ENCODE measurements around the gene FAM13A.
A peak's percentile ranks its signal among the peaks of the same experiment; 100 is the strongest.
"Not testable (repeated sequence)": the region's sequence is repeated elsewhere in the genome, so short reads cannot be mapped to it uniquely, and the experiment has no call there.

FAM13A gene

DNA sequence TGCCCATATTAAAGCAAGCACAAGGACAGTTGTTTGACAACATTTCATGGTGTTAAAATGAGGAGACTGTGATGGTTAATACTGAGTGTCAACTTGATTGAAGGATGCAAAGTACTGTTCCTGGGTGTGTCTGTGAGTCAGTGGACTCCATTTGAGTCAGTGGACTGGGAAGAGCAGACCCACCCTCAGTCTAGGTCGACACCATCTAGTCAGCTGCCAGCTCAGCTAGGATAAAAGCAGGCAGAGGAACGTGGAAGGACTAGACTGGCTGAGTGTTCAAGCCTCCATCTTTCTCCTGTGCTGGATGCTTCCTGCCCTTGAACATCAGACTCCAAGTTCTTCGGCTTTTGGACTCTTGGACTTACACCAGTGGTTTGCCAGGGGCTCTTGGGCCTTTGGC, 203.4 kb downstream of the FAM13A start:
- not testable (repeated sequence) for DNase-seq (ENCODE audit: low read depth in 1 of 2, low spot score in 1 of 2)

DNA sequence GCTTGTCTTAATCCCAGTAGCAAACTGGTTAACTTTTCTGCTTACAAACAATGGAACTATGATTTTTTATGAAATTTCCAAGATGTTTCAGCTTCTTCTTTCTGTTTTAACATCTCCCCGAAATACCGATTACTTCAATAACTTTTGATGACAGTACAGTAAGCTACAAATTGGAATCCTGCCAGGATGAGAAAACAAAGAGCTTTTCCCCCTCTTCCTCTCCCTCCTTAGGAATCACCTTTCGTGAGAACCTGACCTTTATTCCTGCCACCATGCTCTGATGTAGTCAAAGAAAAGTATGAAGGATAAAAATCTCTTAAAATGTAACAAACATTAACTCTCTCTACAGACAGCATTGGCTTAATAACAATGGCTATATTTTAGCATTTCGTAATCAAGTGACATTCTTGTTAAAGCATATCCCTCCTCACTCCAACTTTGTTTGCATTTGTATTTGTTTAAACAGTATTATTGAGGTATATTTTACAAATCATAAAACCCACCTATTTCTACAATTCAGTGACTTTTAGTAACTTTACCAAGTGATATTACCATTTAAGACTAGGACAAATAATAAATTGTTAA, 210.7 kb downstream of the FAM13A start:
- no peak for DNase-seq (ENCODE audit: low read depth in 1 of 2, low spot score in 1 of 2)

DNA sequence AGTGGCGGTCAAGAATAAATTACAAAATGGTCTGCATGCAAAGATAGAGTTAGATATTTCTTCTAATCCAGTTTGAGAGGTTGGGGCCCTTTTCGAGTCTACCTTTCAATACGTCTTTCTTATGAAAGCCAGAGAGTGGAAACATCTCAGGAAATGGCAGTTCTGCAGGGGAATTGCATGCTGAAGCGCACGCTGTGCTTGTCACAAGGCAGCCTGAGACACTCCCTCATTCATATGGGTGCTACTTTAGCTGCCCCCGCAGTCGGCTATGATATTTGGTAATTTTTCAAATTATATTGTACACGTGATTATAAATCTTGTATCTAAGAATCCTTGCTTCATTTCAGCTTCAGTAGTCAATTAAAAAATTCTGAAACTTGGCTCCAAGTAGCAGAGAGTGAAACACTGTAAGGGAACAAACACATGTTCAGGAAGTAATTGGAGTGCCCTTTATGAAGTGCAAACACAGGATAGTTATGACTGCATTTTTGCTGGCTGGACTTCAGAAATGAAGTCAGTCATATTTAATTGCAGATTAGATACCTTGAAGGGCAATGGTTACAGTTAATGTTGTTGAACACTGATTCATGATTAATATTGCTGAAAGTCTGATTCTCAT, 213.8 kb downstream of the FAM13A start:
- no peak for DNase-seq (ENCODE audit: low read depth in 1 of 2, low spot score in 1 of 2)

DNA sequence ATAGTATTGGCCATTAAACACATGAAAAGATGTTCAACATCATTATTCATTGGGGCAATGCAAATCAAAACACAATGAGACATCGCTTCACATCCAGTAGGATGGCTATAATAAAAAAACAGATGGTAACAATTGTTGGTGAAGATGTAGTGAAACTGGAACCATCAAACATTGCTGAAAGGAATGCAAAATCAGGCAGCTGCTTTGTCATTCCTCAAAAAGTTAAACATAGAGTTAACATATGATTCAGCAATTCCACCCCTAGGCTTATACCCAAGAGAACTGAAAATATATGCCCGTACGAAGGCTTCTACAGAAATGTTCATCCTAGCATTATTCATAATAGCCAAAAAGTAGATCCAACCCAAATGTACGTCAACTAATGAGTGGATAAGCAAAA, 215.3 kb downstream of the FAM13A start:
- DNase-seq (ENCODE audit: low read depth in 1 of 2, low spot score in 1 of 2): no peak

DNA sequence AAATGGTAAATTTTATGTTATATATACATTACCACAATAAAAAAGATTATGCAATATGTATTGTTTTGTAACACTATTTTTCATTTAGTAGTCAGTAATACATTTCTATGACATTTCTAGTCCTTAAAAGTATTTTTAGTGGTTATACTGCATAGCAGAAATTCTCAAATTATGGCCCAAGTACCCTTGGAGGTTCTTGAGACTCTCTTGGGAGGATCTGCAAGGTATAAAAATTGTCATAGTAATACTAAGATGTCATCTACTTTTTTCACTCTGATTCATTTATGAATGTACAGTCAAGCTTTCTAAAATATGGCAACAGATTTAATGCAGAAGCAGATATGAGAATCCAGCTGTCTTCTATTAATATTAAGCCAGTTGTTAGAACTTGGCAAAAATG, 220.8 kb downstream of the FAM13A start:
- no peak for DNase-seq (ENCODE audit: low read depth in 1 of 2, low spot score in 1 of 2)

DNA sequence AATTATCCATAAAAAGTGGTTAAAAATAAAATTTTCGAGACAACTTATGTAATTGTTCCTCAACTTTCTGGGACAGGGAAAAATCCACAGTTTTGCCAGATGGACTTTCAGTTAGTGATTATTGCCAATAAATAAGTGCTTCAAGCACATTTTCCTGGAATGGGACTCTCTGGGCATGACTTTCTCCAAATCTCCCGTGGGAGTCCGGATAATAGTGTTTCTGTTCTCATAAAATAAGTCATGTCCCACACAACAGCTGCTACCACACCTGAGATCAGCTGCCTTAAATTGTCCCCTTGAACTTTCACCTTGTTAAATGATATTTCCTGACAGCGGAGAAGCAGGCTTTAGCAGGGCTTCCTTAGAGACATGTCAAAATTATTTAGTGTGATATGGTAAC, 226.0 kb downstream of the FAM13A start:
- no peak for DNase-seq (ENCODE audit: low read depth in 1 of 2, low spot score in 1 of 2)

DNA sequence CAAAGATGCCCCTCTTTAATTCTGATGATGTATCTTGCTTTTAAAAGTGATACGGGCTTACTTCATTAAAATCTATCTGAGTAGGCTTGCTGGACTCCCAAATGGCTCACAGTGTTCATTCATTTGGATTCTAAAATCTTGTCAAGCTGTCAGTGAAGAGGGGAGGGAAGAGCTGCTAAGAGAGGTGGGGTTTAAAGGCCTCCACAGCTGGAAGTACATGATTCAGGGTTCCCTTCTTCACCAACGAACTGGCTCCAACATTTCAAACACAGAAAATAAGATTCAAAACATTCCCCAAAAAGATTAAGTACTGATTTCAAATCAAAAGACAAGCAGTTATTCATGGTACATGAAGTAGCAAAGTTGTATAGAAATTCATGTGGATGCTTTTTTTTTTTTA, 226.4 kb downstream of the FAM13A start:
- no peak for DNase-seq (ENCODE audit: low read depth in 1 of 2, low spot score in 1 of 2)

DNA sequence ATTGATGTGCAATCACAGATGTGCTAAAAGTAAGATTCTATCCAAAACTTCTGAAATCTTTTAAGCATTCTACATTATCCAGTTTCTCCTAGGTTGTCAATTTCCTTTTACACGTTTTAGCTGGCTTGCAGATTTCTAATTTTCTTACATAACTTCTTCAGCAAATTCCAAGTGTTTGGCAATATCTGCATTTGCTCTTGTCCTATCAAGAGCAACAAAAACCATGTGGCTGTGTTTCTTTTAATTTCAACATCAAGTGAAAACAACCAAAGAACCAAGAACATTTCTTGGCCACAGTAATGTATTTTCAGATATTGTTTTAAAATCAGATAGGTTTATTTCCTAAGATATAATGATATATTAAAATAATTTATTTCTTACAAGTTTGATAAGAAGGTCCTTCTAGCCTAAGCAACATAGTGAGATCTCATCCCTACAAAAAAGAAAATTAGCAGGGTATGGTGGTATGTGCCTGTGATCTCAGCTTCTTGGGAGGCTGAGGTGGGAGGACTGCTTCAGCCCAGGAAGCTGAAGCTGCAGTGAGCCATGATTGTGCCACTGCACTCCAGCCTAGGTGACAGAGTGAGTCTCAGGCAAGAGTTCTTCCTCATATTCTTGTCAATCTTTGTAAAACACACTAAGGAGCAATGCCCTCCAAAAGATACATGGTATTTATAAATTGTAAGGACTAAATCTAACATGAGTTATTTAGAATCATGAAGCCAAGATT, 228.0 kb downstream of the FAM13A start:
- no peak for DNase-seq (ENCODE audit: low read depth in 1 of 2, low spot score in 1 of 2)

DNA sequence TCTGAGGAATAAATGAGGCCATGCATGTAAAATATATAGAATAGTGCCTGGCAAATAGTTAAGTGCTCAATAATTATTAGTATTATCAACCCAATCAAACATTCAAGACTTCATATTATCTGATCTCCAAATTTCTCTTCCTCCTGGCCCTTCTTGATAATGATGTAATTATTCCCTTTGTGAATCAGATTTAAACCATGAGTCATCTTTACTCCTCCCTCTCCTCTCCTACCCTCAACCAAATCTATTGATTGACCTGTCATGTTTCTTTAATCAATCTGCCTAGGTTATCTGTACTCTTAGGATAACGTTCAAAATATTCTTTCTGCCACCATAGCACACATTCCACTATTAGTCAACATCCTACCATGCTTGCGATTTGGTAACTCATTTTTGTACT, 229.5 kb downstream of the FAM13A start:
- no peak for DNase-seq (ENCODE audit: low read depth in 1 of 2, low spot score in 1 of 2)

DNA sequence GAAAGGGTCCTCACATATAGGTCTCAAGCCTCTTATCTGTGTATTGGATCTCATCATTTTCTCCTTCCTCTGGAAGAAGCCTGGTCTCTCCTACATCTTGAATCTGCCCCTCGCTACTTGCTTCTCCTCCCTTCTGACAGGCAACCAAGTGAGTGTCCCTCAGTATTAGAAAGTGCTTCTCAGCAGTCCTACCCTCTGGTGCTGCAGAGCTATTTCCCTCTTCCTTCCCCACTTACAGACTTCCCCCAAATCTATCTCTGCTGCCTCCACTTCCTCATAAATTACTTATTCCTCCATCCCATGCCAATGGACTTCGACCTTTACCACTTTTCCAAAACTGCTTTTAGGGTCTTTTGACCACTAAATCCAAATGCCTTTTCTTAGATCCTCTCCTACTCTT, 230.2 kb downstream of the FAM13A start:
- no peak for DNase-seq (ENCODE audit: low read depth in 1 of 2, low spot score in 1 of 2)

DNA sequence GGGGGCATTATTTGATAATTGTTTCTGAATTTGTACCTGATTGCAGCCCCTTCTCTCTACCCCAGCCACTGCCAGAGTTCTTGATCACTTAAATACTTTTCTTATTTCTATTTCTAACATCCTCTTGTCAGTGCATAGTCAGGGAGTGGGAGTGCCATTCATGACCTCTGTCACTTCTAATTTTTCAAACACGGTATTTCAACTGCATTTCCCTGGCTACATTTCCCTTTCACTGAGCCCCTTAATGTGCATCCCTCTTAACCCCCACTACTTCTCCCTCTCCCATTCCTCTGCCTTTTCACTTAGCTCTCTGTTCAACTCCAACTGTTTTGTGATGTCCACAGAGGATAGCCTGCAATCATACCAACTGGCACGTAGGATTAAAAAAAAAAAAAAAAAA, 231.1 kb downstream of the FAM13A start:
- DNase-seq (ENCODE audit: low read depth in 1 of 2, low spot score in 1 of 2): no peak

DNA sequence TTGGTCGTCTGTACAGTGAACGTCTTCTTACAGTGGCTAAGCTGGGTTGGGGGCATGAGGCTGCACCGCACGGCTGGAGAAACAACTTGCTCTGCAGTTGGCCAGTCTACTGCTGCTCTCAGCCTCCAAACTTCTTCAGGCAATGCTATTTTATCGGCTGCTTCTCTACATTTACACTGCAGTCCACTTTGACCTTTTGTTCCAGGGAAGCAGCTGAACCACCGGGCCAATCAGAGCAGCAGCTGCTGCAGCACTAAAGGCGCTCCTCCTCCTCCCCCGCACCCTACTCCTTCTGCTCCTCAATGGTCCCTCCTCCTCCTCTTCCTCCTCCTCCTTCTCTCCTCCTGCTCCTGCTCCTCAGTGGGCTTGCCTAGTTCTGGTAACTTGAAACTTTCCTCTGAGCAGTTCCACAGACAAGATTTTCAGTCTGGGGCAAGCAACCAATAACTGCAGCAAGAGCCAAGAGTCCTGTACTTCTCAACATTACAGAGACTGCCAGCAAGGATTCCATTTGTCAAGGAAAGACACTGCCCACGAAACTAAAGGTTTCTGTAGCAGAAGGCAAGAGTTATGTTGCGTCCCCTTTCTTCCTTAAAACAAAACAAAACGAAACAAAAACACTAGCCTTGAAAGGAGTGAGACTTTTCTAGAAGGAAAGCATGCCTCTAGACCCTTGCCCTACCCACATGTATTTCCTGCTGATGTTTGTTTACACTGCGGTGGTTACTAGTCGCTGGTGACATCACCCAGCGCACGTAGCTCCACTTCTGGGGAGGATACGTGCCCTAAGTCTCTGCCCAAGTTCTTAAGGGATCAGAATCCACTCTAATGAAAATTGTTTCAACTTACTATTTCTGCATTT, 233.7 kb downstream of the FAM13A start:
- peak; percentile 20 to 27 for DNase-seq (ENCODE audit: low read depth in 1 of 2, low spot score in 1 of 2)

DNA sequence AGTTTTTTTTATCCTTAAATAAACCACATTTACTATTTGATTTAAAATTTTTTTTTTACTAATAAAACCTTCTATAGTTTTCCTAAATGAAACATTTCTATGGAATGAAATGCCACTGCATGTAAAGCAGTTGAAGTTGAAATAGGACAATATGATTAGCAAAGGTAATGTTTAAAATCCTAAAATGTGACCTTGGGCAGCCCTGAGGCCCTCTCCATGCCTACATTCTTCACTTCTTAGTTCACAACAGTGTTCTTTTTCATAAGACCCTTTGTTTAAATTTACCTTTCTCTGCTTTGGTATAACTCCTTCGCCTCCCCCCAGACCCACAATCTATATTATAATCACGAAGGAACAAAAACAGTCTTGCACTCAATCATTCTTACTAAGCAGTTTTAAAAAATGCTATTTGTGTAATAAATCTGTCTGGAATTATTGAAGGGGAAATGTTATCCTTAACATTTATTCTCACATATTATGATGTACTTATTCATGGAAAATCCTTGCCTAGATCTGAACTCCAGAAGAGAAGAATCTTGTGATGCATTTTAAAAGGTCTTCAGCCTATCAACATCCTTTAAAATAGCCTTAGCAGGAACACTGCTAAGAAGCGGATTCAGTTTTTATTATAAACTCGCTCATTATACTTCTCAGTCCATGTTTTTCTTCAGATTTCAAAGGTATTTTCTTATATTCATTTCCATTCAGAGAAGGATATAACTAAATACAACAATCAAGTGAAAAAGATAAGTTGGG, 234.8 kb downstream of the FAM13A start:
- no peak for DNase-seq (ENCODE audit: low read depth in 1 of 2, low spot score in 1 of 2)

DNA sequence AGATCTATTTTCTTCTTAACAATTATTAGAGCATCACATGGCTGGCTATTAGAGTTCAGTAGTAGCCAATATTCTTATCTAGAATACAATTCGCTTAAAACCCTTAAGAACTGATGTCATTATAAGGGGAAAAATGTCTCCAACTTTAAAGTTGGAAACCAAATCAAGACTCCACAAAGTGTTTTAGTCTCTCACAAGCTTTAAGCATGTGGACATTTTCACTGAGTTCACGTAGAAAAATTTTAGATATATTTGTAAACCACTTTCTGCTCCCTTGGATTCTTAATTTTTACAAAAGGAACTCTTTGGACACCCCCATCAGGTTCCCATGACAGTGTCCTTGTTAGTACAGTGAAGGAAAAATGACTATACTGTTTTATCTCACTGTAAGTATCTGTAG, 235.5 kb downstream of the FAM13A start:
- no peak for DNase-seq (ENCODE audit: low read depth in 1 of 2, low spot score in 1 of 2)

DNA sequence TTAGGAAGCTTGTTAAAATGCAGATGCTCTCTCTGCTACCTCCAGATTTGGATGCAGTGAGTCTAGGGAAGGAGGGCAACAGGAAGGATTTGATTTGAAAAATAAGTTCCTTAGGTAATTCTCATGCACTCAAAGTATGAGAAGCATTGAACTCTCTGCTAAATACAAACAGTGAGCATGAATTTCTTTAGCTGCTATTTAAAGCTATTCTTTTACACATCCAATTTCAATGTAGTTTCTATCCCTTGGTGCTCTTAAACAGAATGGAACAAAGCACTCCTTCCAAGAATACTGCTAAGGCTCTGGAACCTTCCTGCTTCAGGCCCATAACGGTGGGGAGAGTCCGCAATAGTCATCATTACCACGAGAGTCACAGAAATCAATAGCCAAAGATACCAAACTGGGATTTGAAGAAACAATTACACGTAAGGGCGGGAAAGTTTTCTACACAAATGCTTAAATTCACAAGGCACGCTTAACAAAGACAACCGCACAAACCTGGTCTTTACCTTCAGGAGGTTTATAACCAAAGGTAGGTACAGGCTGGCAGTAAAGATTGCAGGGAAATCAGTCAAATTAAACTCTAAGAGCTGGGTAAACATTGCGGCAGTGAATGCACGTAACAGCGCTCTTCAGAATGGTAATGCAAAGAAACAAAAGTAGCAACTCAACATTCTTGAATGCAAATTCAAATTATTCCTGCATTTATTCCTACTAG, 236.1 kb downstream of the FAM13A start:
- DNase-seq (ENCODE audit: low read depth in 1 of 2, low spot score in 1 of 2): no peak

DNA sequence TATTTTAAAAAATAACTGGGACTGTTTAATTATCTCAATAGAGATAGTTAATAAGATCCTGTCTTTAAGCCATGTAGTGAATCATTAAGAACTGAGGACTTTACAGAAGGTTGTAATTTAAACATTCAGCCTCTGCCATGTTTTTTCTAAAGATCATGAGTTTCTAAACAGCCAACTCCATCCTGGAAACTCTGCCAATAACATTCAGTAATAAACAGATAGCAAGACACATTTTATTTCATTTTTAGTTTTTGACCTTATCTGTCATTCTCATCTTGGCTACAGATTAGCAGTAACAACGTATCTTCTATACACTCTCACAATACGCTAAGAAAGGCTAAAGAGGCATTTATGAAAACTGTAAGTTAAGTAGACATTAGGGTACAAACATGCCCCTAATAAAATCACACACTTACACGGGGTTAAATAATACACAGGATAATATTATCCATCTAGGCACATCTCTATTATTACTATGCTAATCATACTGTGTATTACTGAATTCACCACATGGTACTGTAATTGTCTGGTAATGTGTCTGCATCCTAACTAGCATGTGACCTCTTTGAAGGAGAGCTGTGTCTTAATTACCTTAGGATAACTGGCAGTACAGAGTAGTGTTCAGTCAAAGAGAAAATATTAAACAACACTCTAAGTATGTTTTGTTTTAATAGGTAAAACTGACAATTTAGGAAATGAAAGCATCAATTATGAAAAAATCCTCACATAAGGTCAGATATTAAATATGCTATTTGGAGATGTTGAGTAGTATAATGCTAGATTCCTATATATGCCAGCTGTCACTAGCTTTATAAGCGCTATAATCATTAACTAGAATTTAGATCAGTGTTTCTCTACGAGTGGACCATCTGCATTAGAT, 236.9 kb downstream of the FAM13A start:
- DNase-seq (ENCODE audit: low read depth in 1 of 2, low spot score in 1 of 2): no peak

DNA sequence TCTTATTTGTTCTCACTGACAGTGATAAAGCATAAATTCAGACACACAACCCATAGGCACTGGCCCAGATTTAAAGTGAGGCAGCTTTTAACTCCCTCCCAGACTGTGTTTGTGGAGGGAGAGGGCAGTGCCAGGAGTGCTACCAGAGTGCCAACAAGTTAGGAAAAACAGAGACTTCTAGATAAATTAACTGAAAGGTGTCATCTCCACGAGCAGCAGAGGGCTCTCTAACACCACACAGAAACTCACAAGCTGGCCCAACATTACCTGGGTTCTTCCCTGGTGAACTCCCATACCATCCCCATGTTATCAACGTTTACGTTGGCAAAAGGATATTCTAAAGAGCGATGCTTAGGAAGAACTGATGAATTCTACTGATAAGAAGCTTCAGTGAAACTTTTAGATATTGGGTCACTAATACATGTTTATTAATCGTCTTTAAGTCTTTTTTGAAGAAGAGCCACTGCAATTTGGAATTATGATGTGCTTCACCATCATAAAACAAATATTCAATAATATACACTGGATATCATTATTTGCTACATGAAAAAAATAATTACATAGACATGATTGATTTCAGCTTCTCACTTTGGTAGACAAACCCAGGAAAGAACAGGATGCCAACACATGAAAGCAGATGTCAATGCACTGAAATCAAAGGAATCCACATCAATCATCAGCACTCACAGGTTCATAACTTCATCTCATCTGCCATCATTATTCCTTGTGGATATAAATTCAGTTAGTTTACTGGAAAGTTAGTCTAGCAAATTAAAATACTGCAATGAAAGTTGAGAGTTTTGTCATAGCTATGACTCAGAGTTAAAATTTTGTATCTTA, 238.1 kb downstream of the FAM13A start:
- peak; percentile 11 to 14 for DNase-seq (ENCODE audit: low read depth in 1 of 2, low spot score in 1 of 2)

DNA sequence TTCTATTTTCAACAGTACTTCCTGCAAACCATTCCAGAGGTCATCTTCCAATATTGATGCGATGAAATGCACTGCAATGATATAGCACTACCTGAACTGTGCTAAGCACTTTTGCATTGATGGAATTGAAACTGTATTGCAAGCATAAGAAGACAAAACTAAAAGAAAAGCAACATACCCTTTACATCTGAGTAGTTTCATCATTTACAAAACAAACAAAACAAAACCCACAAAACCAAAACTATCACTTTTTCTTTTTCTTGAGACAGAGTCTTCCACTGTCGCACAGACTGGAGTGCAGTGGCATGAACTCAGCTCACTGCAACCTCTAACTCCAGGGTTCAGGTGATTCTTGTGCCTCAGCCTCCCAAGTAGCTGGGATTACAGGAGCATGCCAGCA, 239.2 kb downstream of the FAM13A start:
- no peak for DNase-seq (ENCODE audit: low read depth in 1 of 2, low spot score in 1 of 2)

DNA sequence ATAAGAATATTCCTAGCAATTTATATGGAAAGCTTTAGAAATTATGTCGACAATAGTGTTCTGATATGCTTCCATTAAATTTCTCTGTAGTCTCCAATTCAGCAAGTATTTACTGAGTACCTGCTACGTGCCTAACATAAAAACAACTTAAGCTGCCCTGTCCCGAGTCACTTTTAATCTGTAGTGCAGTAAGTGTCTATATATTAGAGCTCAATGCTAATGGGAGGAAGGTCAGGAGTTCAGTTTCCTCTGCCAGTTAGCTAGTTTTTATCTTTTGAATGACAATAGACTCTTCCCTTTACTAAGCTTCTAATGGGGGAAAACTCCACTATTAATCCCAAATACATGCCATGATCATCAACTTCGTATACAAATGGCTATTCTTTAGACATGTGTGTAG, 240.6 kb downstream of the FAM13A start:
- no peak for DNase-seq (ENCODE audit: low read depth in 1 of 2, low spot score in 1 of 2)

All from stimulated activated CD4-positive, alpha-beta T cell treated with anti-CD3 and anti-CD28 coated beads, Interleukin-15, amount 100 ng/mL, for 1 hour (primary cell).